ENCODE data around the gene MOB3C. TPM values are rescaled to one million over a fixed set of nuclear protein-coding genes. Genes with fewer than 3 reads are reported as not detected.

MOB3C gene
- total and polyA plus RNA-seq, 2 of the 4 experiments (the other 2 are of a cell fraction) = 7.3 to 9.0 TPM

- no peak overlapping the region for H2AK5ac ChIP-seq (ENCODE audit: low read depth, low read length)
- no peak overlapping the region for H3K4me2 ChIP-seq (ENCODE audit: low read depth, low read length)
- H3K4ac ChIP-seq (ENCODE audit: low read depth, low read length) = no peak overlapping the region
- TF ChIP-seq CHD1 (IDR thresholded peaks at IDR 0.05; ENCODE audit: low read depth, low read length) = no peak
- no peaks in the 10 kb centered on the region for H3K9me3 ChIP-seq (ENCODE audit: control insufficient read depth, insufficient read depth, low read length)
- H3K18ac ChIP-seq (ENCODE audit: low read depth, low read length) = no peak overlapping the region
- no peak overlapping the region for H2BK120ac ChIP-seq (ENCODE audit: low read depth, low read length)
- H3K27me3 ChIP-seq (ENCODE audit: control insufficient read depth, insufficient read depth, low read length) = no peaks in the 10 kb centered on the region
- H3K14ac ChIP-seq (replicated peaks; ENCODE audit: low read depth, low read length) = no peak overlapping the region
- H4K5ac ChIP-seq (ENCODE audit: low read depth, low read length) = no peak overlapping the region
- peaks cover 55% of the 10 kb centered on the region for H3K36me3 ChIP-seq (ENCODE audit: control insufficient read depth, insufficient read depth, low read length)
- no peak overlapping the region for H2AFZ ChIP-seq (replicated peaks; ENCODE audit: low read length, poor library complexity)
- WGBS, 2 experiments (ENCODE audit: extremely low coverage in 2 of 2, insufficient read length in 1 of 2) = 57% methylated on average over 1 of the region's 12 CpGs; no CpG with 5 or more reads in 1 of the 2 experiments
- CTCF ChIA-PET = no interaction called here
- H4K91ac ChIP-seq (ENCODE audit: insufficient read depth, low read depth, low read length) = no peak overlapping the region
- no peak overlapping the region for H2AK9ac ChIP-seq (replicated peaks; ENCODE audit: low read depth, low read length, poor library complexity)
- H2BK20ac ChIP-seq (ENCODE audit: low read depth, low read length) = no peak overlapping the region
- no peaks in the 10 kb centered on the region; the same call in 1 of the 2 replicates for H4K20me1 ChIP-seq (ENCODE audit: insufficient read depth, low read length)
- ATAC-seq (ENCODE audit: low read depth) (no peak), DNase-seq (no peak)
- dilution Hi-C loops (cut with HindIII; ENCODE audit: low sequenced_read_pairs, unreplicated experiment) (no loop called here), intact Hi-C loops (cut with micrococcal nuclease) (no loop called here), in situ Hi-C loops (cut with MboI; ENCODE audit: low sequenced_read_pairs) (no loop called here)
- peaks cover 0 to 3% of the 10 kb centered on the region in 2 experiments; a peak in 2 of 4 replicates for H3K79me1 ChIP-seq (ENCODE audit: low read depth in 1 of 2, low read length in 2 of 2)
- H3K9me1 ChIP-seq (ENCODE audit: insufficient read depth, low read length) = peaks cover 6% of the 10 kb centered on the region
- no peak overlapping the region for H3K56ac ChIP-seq (ENCODE audit: extremely low read depth, insufficient read depth, low read length)
- H2BK5ac ChIP-seq (ENCODE audit: low read depth, low read length, poor library complexity, severe bottlenecking) = no peak overlapping the region
- no peak overlapping the region for H3K23ac ChIP-seq (ENCODE audit: low read depth, low read length)
- no peak overlapping the region for H3K9ac ChIP-seq (ENCODE audit: low read depth, low read length)
- H3K4me3 ChIP-seq (ENCODE audit: insufficient read depth, low read depth, low read length) = no peak overlapping the region
- H3K4me1 ChIP-seq (ENCODE audit: control insufficient read depth, insufficient read depth, low read length) = no peaks in the 10 kb centered on the region
- no peak overlapping the region for H2BK15ac ChIP-seq (ENCODE audit: low read depth, low read length)
- no peak overlapping the region for H3K27ac ChIP-seq (ENCODE audit: insufficient read depth, low read length)
- POLR2A ChIA-PET (ENCODE audit: unreplicated experiment) = no interaction called here
- no TSS peak for BruUV-seq (replicated peaks)
- H4K8ac ChIP-seq (ENCODE audit: low read depth in 2 of 2, low read length in 2 of 2) = no peak overlapping the region
Observed at GRCh38 chr1:46585312-46585938, 31.2 kb downstream of the MOB3C start.

Measured in IMR-90 (cell line).